MCF 10A (cell line): ENCODE results near the gene KIF21B. TPM values are rescaled to one million over a fixed set of nuclear protein-coding genes. Genes with fewer than 3 reads are reported as not detected.

Source experiments
- BruUV-seq: library from RNA; stranded (reverse); fragments of 400-500 nt; replicated peaks from 2 replicates; lab custom pipeline; 2021; lab: Mats Ljungman, UMichigan
- CTCF ChIA-PET: fragments of 300-600 bp; sonication (Branson Sonifier 250); formaldehyde crosslinking; extraction: SDS; loops from one replicate; lab custom pipeline; 2021; ENCODE audit warnings: antibody characterized with exemption, inconsistent platforms; lab: Yijun Ruan, JAX
- POLR2A ChIA-PET: fragments of 300-600, 350-650 bp; sonication (Branson Sonifier 250); formaldehyde crosslinking; extraction: SDS; loops from one replicate; lab custom pipeline; 2020; ENCODE audit warnings: antibody characterized with exemption, inconsistent platforms; lab: Yijun Ruan, JAX
- DNase-seq: peaks from one replicate; pipeline ENCODE4 v3.0.0-alpha.2; 2018; ENCODE audit not compliant: unreplicated experiment
- H3K27ac Mint-ChIP-seq: one replicate; pipeline ENCODE4 v1.8.0; 2022; ENCODE audit warnings: mild to moderate bottlenecking, low read depth, mixed read lengths; ENCODE audit not compliant: unreplicated experiment
- H3K27me3 Mint-ChIP-seq: one replicate; pipeline ENCODE4 v1.8.0; 2022; ENCODE audit warnings: mixed read lengths; ENCODE audit not compliant: insufficient read depth, unreplicated experiment
- H3K36me3 Mint-ChIP-seq: one replicate; pipeline ENCODE4 v1.8.0; 2022; ENCODE audit warnings: mild to moderate bottlenecking, moderate library complexity, mixed read lengths; ENCODE audit not compliant: insufficient read depth, unreplicated experiment
- H3K4me1 Mint-ChIP-seq: one replicate; pipeline ENCODE4 v1.8.0; 2022; ENCODE audit warnings: mixed read lengths; ENCODE audit not compliant: insufficient read depth, unreplicated experiment
- H3K4me3 Mint-ChIP-seq: one replicate; pipeline ENCODE4 v1.8.0; 2022; ENCODE audit warnings: mild to moderate bottlenecking, moderate library complexity, mixed read lengths; ENCODE audit not compliant: unreplicated experiment
- H3K9me3 Mint-ChIP-seq: one replicate; pipeline ENCODE4 v1.8.0; 2022; ENCODE audit warnings: mixed read lengths; ENCODE audit not compliant: unreplicated experiment
- intact Hi-C: fragments of 100-400 bp; cut with micrococcal nuclease; formaldehyde crosslinking; loops from 2 replicates; pipeline ENCODE4 v1.14.1; 2022
- total RNA-seq: library from RNA; stranded (reverse); gene quantifications from 2 replicates; pipeline ENCODE4 v1.2.3, GENCODE V29; 2022
- TF ChIP-seq, protein P1 (sequence below): fragments of 200-600 bp; IDR thresholded peaks from one replicate; pipeline ENCODE4 v1.8.0; 2022; ENCODE audit warnings: antibody characterized with exemption, mild to moderate bottlenecking; ENCODE audit not compliant: unreplicated experiment

The KIF21B gene
- total RNA-seq, 1 experiment from 2014 or later, result 12.7 TPM

DNA sequence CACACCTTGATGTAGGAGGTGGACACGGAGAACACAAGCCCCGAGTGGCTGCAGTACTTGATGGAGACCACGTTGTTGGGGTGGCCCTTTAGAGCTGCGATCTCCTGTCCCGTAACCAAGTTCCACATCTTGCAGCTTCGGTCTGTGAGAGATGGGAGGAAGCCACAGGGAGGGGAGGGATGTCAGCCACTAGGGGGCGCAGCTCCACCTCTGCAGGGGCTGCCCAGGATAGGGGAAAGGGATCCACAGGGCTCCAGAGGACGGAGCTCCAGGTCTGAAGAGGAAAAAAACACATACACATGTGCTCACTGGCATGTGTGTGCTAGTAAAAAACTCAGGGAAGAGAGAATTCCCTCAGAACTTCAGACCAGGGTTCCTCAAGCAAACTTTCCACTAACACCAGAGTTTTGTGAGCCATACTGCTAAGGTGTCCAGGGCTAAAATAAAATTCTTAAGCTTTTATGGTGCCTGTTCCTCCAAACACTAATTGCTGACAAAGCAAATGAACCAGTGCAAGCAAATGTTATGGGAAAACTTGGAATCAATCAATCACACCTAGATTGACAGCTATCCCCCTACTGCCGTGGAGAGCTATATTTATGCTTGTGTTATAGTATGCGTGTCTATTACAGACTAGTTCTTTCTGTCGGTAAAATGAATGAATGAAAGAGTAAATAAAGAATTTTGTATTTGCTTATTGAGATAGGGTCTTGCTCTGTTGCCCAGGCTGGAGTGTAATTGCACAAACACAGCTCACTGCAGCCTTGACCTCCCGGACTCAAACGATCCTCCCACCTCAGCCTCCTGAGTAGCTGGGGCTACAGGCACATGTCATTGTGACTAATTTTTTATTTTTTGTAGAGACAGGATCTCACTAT, 43.7 kb downstream of the KIF21B start:
- BruUV-seq, result no TSS peak
- Mint-ChIP-seq H3K9me3 (no peaks in the 10 kb centered on the region), H3K4me3 (no peak overlapping the region), H3K27ac (no peak overlapping the region), H3K36me3 (no peaks in the 10 kb centered on the region), H3K27me3 (no peaks in the 10 kb centered on the region), H3K4me1 (no peaks in the 10 kb centered on the region)
- DNase-seq, result peak; percentile 75
- TF ChIP-seq, protein P1, sequence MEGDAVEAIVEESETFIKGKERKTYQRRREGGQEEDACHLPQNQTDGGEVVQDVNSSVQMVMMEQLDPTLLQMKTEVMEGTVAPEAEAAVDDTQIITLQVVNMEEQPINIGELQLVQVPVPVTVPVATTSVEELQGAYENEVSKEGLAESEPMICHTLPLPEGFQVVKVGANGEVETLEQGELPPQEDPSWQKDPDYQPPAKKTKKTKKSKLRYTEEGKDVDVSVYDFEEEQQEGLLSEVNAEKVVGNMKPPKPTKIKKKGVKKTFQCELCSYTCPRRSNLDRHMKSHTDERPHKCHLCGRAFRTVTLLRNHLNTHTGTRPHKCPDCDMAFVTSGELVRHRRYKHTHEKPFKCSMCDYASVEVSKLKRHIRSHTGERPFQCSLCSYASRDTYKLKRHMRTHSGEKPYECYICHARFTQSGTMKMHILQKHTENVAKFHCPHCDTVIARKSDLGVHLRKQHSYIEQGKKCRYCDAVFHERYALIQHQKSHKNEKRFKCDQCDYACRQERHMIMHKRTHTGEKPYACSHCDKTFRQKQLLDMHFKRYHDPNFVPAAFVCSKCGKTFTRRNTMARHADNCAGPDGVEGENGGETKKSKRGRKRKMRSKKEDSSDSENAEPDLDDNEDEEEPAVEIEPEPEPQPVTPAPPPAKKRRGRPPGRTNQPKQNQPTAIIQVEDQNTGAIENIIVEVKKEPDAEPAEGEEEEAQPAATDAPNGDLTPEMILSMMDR, result peak; percentile 96
- intact Hi-C loops, result loop anchor here (1.0 kb wide), 1 partner anchor 63 kb away; no protein-coding TSS in a partner anchor
- ChIA-PET CTCF (interaction anchor here (0.5 to 9.6 kb wide), 41 partner anchors 8 to 427 kb away, joined by 3 to 117 read pairs (median 4); partner anchors contain the start of genes ASCL5 and KIF21B), POLR2A (no interaction called here)

GRCh38 chr1:200977071-200977754, 46.3 kb downstream of the KIF21B start:
- CTCF ChIA-PET, result interaction anchor here (0.6 to 3.4 kb wide), 7 partner anchors 8 to 67 kb away, joined by 3 to 22 read pairs (median 4); no protein-coding TSS in a partner anchor
- no peaks in the 10 kb centered on the region for H3K27me3 Mint-ChIP-seq
- no TSS peak for BruUV-seq

GRCh38 chr1:200976634-200977033, 46.9 kb downstream of the KIF21B start:
- H3K36me3 Mint-ChIP-seq, result no peaks in the 10 kb centered on the region
- no peaks in the 10 kb centered on the region for H3K9me3 Mint-ChIP-seq
- intact Hi-C loops, result no loop called here
- H3K27me3 Mint-ChIP-seq, result no peaks in the 10 kb centered on the region
- POLR2A ChIA-PET, result interaction anchor here (1.0 kb wide), 1 partner anchor 95 kb away, joined by 3 read pairs; no protein-coding TSS in a partner anchor
- CTCF ChIA-PET, result interaction anchor here (0.6 to 3.0 kb wide), 6 partner anchors 9 to 68 kb away, joined by 3 to 15 read pairs (median 3); no protein-coding TSS in a partner anchor
- no TSS peak for BruUV-seq
- H3K4me1 Mint-ChIP-seq, result no peaks in the 10 kb centered on the region
- no peak overlapping the region for H3K4me3 Mint-ChIP-seq
- no peak overlapping the region for H3K27ac Mint-ChIP-seq
- DNase-seq, result no peak
- TF ChIP-seq, protein P1, result no peak

More at GRCh38 chr1:200977071-200977754, 46.3 kb downstream of the KIF21B start:
- H3K36me3 Mint-ChIP-seq, result no peaks in the 10 kb centered on the region
- no peaks in the 10 kb centered on the region for H3K4me1 Mint-ChIP-seq
- TF ChIP-seq, protein P1, result no peak
- intact Hi-C loops, result no loop called here
- POLR2A ChIA-PET, result interaction anchor here (1.0 kb wide), 1 partner anchor 95 kb away, joined by 3 read pairs; no protein-coding TSS in a partner anchor
- H3K27ac Mint-ChIP-seq, result no peak overlapping the region
- H3K9me3 Mint-ChIP-seq, result no peaks in the 10 kb centered on the region
- H3K4me3 Mint-ChIP-seq, result no peak overlapping the region
- no peak for DNase-seq
